ENCODE measurements around the gene ELK3.

Gene ELK3

DNA sequence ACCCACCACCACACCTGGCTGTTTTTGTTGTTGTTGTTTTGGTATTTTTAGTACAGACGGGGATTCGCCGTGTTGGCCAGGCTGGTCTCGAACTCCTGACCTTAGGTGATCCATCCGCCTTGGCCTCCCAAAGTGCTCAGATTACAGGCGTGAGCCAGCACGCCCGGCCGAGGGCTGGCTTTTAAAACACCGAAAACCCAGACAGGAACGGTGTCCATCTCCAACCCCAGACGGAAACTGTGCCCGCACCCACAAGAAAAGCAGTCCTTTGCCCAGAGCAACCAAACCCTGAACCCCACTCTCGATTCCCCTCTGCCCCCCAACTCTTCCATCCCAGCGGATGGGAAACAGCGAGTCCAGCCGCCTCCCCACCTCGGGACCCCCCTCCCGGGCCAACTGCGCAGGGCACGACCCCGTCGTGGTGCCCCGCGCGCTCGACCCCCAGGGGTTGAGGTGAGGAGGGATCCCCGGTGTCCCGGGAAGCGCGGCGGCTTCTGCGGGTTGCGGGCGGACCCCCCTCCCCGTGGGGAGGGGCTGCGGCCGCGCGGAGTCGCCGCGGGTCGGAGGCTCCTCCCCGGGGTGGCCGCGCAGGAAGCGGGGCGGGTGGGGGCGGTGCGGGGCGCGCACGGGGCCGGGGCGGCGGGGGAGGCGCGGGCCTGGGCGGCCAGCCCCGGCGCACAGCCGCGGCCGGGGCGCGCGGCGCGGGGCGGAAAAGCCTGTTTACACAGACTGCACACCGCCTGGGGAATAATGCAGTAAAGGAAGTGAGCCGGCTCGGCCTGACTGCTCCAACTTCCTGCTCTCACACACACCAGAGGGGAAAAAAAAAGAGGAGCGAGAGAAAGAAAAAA, at the start of gene ELK3:
Gene ELK3, plus strand, starts transcription at position 651 of the 851 bp plus-strand sequence.
- H3K9me3 ChIP-seq (replicated peaks in 1 of 11): no peaks in the 10 kb centered on the region
- peak within 1 kb of the TSS; percentile 79 to 100 (median 85) for H3K4me2 ChIP-seq
- H4K20me1 ChIP-seq: peaks cover 0 to 10% (median 0%) of the 10 kb centered on the region in 11 experiments; a peak in 5 of 22 replicates
- TF ChIP-seq Cebpa-rat (IDR thresholded peaks at IDR 0.05): no peak
- H3K4me1 ChIP-seq: peaks cover 31 to 75% (median 67%) of the 10 kb centered on the region in 10 experiments
- H3K27me3 ChIP-seq: no peaks in the 10 kb centered on the region; a peak in 1 of 22 replicates
- peak within 1 kb of the TSS; percentile 77 to 97 (median 96) for H3K4me3 ChIP-seq
- H3K36me3 ChIP-seq: peaks cover 0 to 15% (median 0%) of the 10 kb centered on the region in 11 experiments; a peak in 5 of 22 replicates
- peak within 1 kb of the TSS; percentile 83 to 99 (median 98) for H3K9ac ChIP-seq
- peak within 1 kb of the TSS; percentile 46 to 99 (median 99) for H3K27ac ChIP-seq

DNA sequence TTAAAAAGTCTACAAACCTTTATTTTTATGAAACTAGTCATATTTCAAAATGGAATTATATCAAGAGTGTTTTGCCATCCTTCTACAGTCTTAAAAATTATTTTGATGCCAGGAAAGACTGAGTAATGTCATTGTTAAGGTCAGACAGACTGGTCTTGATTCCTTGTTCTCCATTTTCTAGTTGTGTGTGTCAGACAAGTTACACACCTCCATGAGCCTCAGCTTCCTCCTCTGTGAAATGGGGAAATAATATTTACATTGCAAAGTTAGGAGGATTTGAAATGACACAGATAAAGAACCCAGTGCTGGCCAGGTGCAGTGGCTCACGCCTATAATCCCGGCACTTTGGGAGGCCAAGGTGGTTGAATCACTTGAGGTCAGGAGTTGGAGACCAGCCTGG, 47.4 kb upstream of the ELK3 start:
- Histone ChIP-seq H3K27ac (no peak overlapping the region), H3K4me3 (no peak overlapping the region), H3K27me3 (no peaks in the 10 kb centered on the region), H3K4me2 (no peak overlapping the region), H3K4me1 (peaks cover 25 to 32% (median 31%) of the 10 kb centered on the region in 10 experiments), H4K20me1 (no peaks in the 10 kb centered on the region), H3K9ac (no peak overlapping the region), H3K36me3 (no peaks in the 10 kb centered on the region), H3K9me3 (replicated peaks in 1 of 11) (peaks cover 0 to 1% (median 0%) of the 10 kb centered on the region in 11 experiments; a peak in 1 of 22 replicates)
- TF ChIP-seq Cebpa-rat (IDR thresholded peaks at IDR 0.05): no peak

GRCh38 chr12:96150442-96150841, 43.7 kb upstream of the ELK3 start:
- no peak for TF ChIP-seq Cebpa-rat (IDR thresholded peaks at IDR 0.05)
- no peak overlapping the region for H3K27ac ChIP-seq
- no peaks in the 10 kb centered on the region for H3K27me3 ChIP-seq
- no peak overlapping the region for H3K4me3 ChIP-seq
- no peak overlapping the region for H3K9ac ChIP-seq
- no peaks in the 10 kb centered on the region for H4K20me1 ChIP-seq
- H3K4me2 ChIP-seq: no peak overlapping the region
- H3K36me3 ChIP-seq: no peaks in the 10 kb centered on the region
- H3K9me3 ChIP-seq (replicated peaks in 1 of 11): no peaks in the 10 kb centered on the region
- no peaks in the 10 kb centered on the region for H3K4me1 ChIP-seq

- H3K36me3 ChIP-seq: no peaks in the 10 kb centered on the region
- TF ChIP-seq Cebpa-rat (IDR thresholded peaks at IDR 0.05): no peak
- H3K4me3 ChIP-seq: no peak overlapping the region
- H3K27ac ChIP-seq: no peak overlapping the region
- no peaks in the 10 kb centered on the region for H4K20me1 ChIP-seq
- no peaks in the 10 kb centered on the region for H3K4me1 ChIP-seq
- H3K4me2 ChIP-seq: no peak overlapping the region
- H3K9ac ChIP-seq: no peak overlapping the region
- H3K27me3 ChIP-seq: no peaks in the 10 kb centered on the region
- no peaks in the 10 kb centered on the region for H3K9me3 ChIP-seq (replicated peaks in 1 of 11)
These were observed 42.0 kb upstream of the ELK3 start for GRCh38 chr12:96152164-96152563.

DNA sequence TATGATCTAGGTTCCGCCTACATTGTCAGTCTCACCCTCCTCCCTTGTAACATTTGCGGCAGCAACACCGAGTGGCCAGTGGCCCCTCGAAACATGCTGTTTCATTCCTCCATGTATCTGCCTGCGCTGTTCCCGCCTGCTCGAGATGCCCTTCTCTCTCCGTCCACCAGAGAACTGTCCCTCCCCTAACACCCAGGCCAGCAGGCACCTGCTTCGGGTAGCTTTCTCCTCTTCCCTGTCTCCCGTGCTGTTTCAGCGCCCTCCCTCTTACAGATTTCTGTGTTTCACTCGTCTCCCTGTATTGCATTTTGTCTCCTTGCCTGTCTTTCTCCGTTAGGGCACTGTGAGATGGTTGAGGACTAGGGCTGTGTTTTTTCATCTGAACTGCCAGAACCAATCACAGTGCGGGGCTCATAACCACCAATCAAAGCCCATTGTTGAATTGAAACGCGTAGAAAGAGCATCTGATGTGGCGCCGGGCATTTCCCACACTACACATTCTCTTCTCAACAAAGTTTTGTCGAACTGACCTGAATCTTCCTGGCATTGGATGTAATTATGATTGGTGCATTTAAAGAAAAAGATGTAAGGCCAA, 40.9 kb upstream of the ELK3 start:
- H3K36me3 ChIP-seq: no peaks in the 10 kb centered on the region
- no peak for TF ChIP-seq Cebpa-rat (IDR thresholded peaks at IDR 0.05)
- no peak overlapping the region for H3K27ac ChIP-seq
- H3K9ac ChIP-seq: no peak overlapping the region
- H3K9me3 ChIP-seq (replicated peaks in 1 of 11): no peaks in the 10 kb centered on the region
- H4K20me1 ChIP-seq: no peaks in the 10 kb centered on the region
- H3K4me2 ChIP-seq: no peak overlapping the region
- no peaks in the 10 kb centered on the region for H3K4me1 ChIP-seq
- H3K27me3 ChIP-seq: no peaks in the 10 kb centered on the region
- H3K4me3 ChIP-seq: no peak overlapping the region

- Histone ChIP-seq H3K27me3 (no peaks in the 10 kb centered on the region), H4K20me1 (no peaks in the 10 kb centered on the region), H3K27ac (no peak overlapping the region)
These were observed 39.0 kb upstream of the ELK3 start for GRCh38 chr12:96155181-96155580.

GRCh38 chr12:96155781-96156180, 38.4 kb upstream of the ELK3 start:
- H3K4me2 ChIP-seq: no peak overlapping the region
- H3K4me3 ChIP-seq: no peak overlapping the region
- H3K27ac ChIP-seq: no peak overlapping the region
- no peaks in the 10 kb centered on the region for H3K27me3 ChIP-seq
- no peaks in the 10 kb centered on the region for H3K9me3 ChIP-seq (replicated peaks in 1 of 11)
- no peak for TF ChIP-seq Cebpa-rat (IDR thresholded peaks at IDR 0.05)
- no peaks in the 10 kb centered on the region for H4K20me1 ChIP-seq
- H3K9ac ChIP-seq: no peak overlapping the region
- H3K36me3 ChIP-seq: no peaks in the 10 kb centered on the region
- no peaks in the 10 kb centered on the region for H3K4me1 ChIP-seq

More at GRCh38 chr12:96155181-96155580, 39.0 kb upstream of the ELK3 start:
- Histone ChIP-seq H3K36me3 (no peaks in the 10 kb centered on the region), H3K9ac (no peak overlapping the region), H3K4me3 (no peak overlapping the region), H3K4me2 (no peak overlapping the region), H3K9me3 (replicated peaks in 1 of 11) (no peaks in the 10 kb centered on the region), H3K4me1 (no peaks in the 10 kb centered on the region)
- TF ChIP-seq Cebpa-rat (IDR thresholded peaks at IDR 0.05): no peak

- no peak for TF ChIP-seq Cebpa-rat (IDR thresholded peaks at IDR 0.05)
These were observed 38.0 kb upstream of the ELK3 start for GRCh38 chr12:96156211-96156610.

DNA sequence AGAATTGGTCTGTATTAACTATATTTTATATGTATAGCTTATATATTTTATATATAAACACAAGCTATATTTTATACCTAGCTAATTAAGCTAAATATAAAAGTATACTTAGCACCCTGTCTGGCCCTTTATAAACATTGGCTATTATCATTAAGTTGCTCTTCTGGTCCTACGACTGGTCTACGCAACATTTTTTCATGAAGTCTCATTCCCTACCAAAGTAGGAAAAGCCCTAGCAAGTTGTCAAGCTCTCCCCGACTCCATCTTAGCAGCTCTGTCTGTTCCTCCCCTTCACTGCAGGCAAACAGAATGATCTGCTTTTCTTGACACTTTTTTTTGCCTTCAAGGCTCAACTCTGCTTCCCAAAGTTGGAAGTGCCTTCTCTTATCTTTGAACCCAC, 36.7 kb upstream of the ELK3 start:
- no peaks in the 10 kb centered on the region for H4K20me1 ChIP-seq
- H3K36me3 ChIP-seq: no peaks in the 10 kb centered on the region
- peaks cover 0 to 8% (median 0%) of the 10 kb centered on the region in 11 experiments; a peak in 3 of 22 replicates for H3K9me3 ChIP-seq (replicated peaks in 1 of 11)
- H3K4me3 ChIP-seq: no peak overlapping the region
- no peak overlapping the region for H3K9ac ChIP-seq
- TF ChIP-seq Cebpa-rat (IDR thresholded peaks at IDR 0.05): no peak
- no peaks in the 10 kb centered on the region for H3K4me1 ChIP-seq
- no peaks in the 10 kb centered on the region for H3K27me3 ChIP-seq
- H3K4me2 ChIP-seq: no peak overlapping the region
- H3K27ac ChIP-seq: no peak overlapping the region

More at GRCh38 chr12:96156211-96156610, 38.0 kb upstream of the ELK3 start:
- no peaks in the 10 kb centered on the region for H3K9me3 ChIP-seq (replicated peaks in 1 of 11)
- no peaks in the 10 kb centered on the region for H3K36me3 ChIP-seq
- no peak overlapping the region for H3K4me3 ChIP-seq
- no peaks in the 10 kb centered on the region for H3K4me1 ChIP-seq
- no peaks in the 10 kb centered on the region for H3K27me3 ChIP-seq
- no peak overlapping the region for H3K4me2 ChIP-seq
- no peak overlapping the region for H3K9ac ChIP-seq
- H3K27ac ChIP-seq: no peak overlapping the region
- H4K20me1 ChIP-seq: no peaks in the 10 kb centered on the region

Measured in BLaER1 treated with 17β-estradiol and CSF1 and Interleukin-3, amounts not matched to agents 10 nM and 100 nM (cell line).